Measurements from ENCODE around the gene TPP1. TPM values are rescaled to one million over a fixed set of nuclear protein-coding genes. Genes with fewer than 3 reads are reported as not detected.

The TPP1 gene
- 113 and 122 TPM in 2 replicates for total RNA-seq (2013; cell fraction: nucleolus; rRNA removed)
- 12.8 and 14.8 TPM in 2 replicates for total RNA-seq (2014; rRNA removed)
- total RNA-seq (2014; rRNA removed; fragmentation: Illumina TruSeq; extraction: Trizol) = 7.7 and 9.3 TPM in 2 replicates
- total RNA-seq (2021) = 35.0 and 49.2 TPM in 2 replicates
- 79.8 TPM for polyA plus RNA-seq (2011; ENCODE audit: low read depth)
- 51.8 and 64.6 TPM in 2 replicates for polyA plus RNA-seq (2011; rRNA removed)
- polyA plus RNA-seq (2011; cell fraction: cytosol; rRNA removed) = 41.7 and 60.9 TPM in 2 replicates
- 249 and 317 TPM in 2 replicates for polyA plus RNA-seq (2011; cell fraction: nucleus; rRNA removed)
- polyA plus RNA-seq (2012) = 59.6 and 62.7 TPM in 2 replicates
- 58.9 and 71.1 TPM in 2 replicates for polyA plus RNA-seq (2014; fragmentation: Illumina TruSeq; extraction: Trizol)
- 10 to 100 TPM in 1 of 2 experiments, 1 to 10 TPM in 1; 7.5 to 14.4 TPM for polyA plus RNA-seq (2014; fragmentation: Nextera tagmentation; extraction: Ambion mirVana)
- polyA plus RNA-seq (2014; rRNA removed) = 45.0 and 50.3 TPM in 2 replicates
- 10 to 100 TPM; 38.0 to 38.6 TPM for polyA plus RNA-seq (2016; fragmentation: Nextera tagmentation; extraction: Ambion mirVana)
- polyA minus RNA-seq (2011; rRNA and poly(A)+ RNA removed) = 42.7 and 57.7 TPM in 2 replicates
- polyA minus RNA-seq (2011; cell fraction: cytosol; rRNA and poly(A)+ RNA removed) = 12.2 and 21.0 TPM in 2 replicates
- polyA minus RNA-seq (2011; cell fraction: nucleus; rRNA and poly(A)+ RNA removed) = 43.4 and 44.5 TPM in 2 replicates
- percentile 86 among the genes with signal in this experiment for Bru-seq, nascent RNA
- BruChase-seq, experiment 1, labeled RNA remaining after a 6-hour chase = percentile 93 among the genes with signal in this experiment
- percentile 88 among the genes with signal in this experiment for BruChase-seq, experiment 2, labeled RNA remaining after a 2-hour chase
- long read RNA-seq, experiment 1, transcript TPP1-201 (13 exons, 3,560 nt) = major isoform, 6 of 10 reads
- long read RNA-seq, experiment 1, partial matches to known transcripts = 0 of 10 reads
- long read RNA-seq, experiment 1, other reads (novel, unspliced or antisense) = 2 of 10 reads
- long read RNA-seq, experiment 2, partial matches to known transcripts = 3 of 4 reads
- long read RNA-seq, experiment 2, other reads (novel, unspliced or antisense) = 1 of 4 reads

GRCh38 chr11:6619004-6619745, at the start of gene TPP1:
TPP1 (minus strand) TSS chr11:6619422; CDS start chr11:6619400, 22 bp downstream.
- under 1% methylated on average over 16 of the region's 16 CpGs for WGBS (ENCODE audit: insufficient coverage, insufficient replicate concordance, low lambda C conversion rate, missing lambda C conversion rate)
- Histone ChIP-seq H3K79me2 (ENCODE audit: control insufficient read depth, insufficient read depth, low read length) (peaks cover 12% of the 10 kb centered on the region), H3K4me2 (ENCODE audit: control insufficient read depth, insufficient read depth) (peak within 1 kb of the TSS; percentile 92), H3K27ac (ENCODE audit: control insufficient read depth, insufficient read depth) (peak within 1 kb of the TSS; percentile 90), H3K9me3 (replicated peaks; ENCODE audit: control insufficient read depth, insufficient read depth, low read length) (no peaks in the 10 kb centered on the region), H3K9ac (ENCODE audit: control insufficient read depth, insufficient read depth, low read length) (peak within 1 kb of the TSS; percentile 95), H3K27me3 (replicated peaks in 1 of 2; ENCODE audit: control insufficient read depth in 2 of 2, insufficient read depth in 2 of 2, low read length in 1 of 2) (no peaks in the 10 kb centered on the region), H3K4me1 (ENCODE audit: control insufficient read depth, insufficient read depth, low read length) (peaks cover 5% of the 10 kb centered on the region), H3K36me3 (ENCODE audit: control insufficient read depth in 2 of 2, insufficient read depth in 2 of 2, low read length in 1 of 2) (peaks cover 0 to 4% of the 10 kb centered on the region in 2 experiments; a peak in 1 of 4 replicates), H3K4me3 (peak within 1 kb of the TSS; percentile 95), H4K20me1 (ENCODE audit: control insufficient read depth, insufficient read depth) (no peaks in the 10 kb centered on the region), H2AFZ (ENCODE audit: control insufficient read depth, low read depth, low read length) (peak within 1 kb of the TSS; percentile 95)
- peak; percentile 93 for DNase-seq (ENCODE audit: low read depth, low spot score)
- ChIA-PET POLR2A (interaction anchor here (0.8 to 9.1 kb wide), 19 partner anchors 8 to 930 kb away, joined by 3 to 85 read pairs (median 4); partner anchors contain the start of genes ARFIP2, ILK, MRPL17 and SMPD1), SMC1A (ENCODE audit: uncharacterized antibody, unreplicated experiment) (interaction anchor here (0.8 to 3.5 kb wide), 17 partner anchors 8 to 234 kb away, joined by 3 to 34 read pairs (median 4); partner anchors contain the start of genes ILK and MRPL17), CTCF (interaction anchor here (0.8 to 3.5 kb wide), 19 partner anchors 8 to 240 kb away, joined by 3 to 27 read pairs (median 4); partner anchors contain the start of genes ILK and MRPL17), RAD21 (ENCODE audit: unreplicated experiment) (interaction anchor here (0.8 to 4.3 kb wide), 18 partner anchors 9 to 240 kb away, joined by 3 to 55 read pairs (median 5); partner anchors contain the start of genes ARFIP2, ILK, MRPL17 and RRP8)
- BruUV-seq (replicated peaks) = TSS peak; percentile 75
- ATAC-seq = peak; percentile 98
- in situ Hi-C loops (cut with MboI) = loop anchor here (10.0 kb wide), 1 partner anchor 906 kb away; no protein-coding TSS in a partner anchor
- intact Hi-C loops (cut with micrococcal nuclease; ENCODE audit: unreplicated experiment) = loop anchor here (2.0 to 10.0 kb wide), 2 partner anchors 50 to 906 kb away; no protein-coding TSS in a partner anchor
- FAIRE-seq = peak; percentile 99
- TF ChIP-seq CHD2 (IDR thresholded peaks at IDR 0.05; ENCODE audit: borderline replicate concordance, low read depth, low read length) = peak; percentile 34; the same call in 1 of the 2 replicates
- TF ChIP-seq SMC3 (IDR thresholded peaks at IDR 0.05; ENCODE audit: borderline replicate concordance, low read length) = 0 out of 2 replicates have a peak, but pooled peaks have one; percentile 5
- peak; percentile 12 to 43; a peak in 2 of 4 replicates for TF ChIP-seq EP300 (IDR thresholded peaks at IDR 0.05; ENCODE audit: borderline replicate concordance in 1 of 2, control insufficient read depth in 1 of 2, low read depth in 2 of 2, low read length in 2 of 2)
- no peak for TF ChIP-seq ESRRA (IDR thresholded peaks at IDR 0.05; ENCODE audit: low read length)
- peak; percentile 88 for TF ChIP-seq FOS (IDR thresholded peaks at IDR 0.05; ENCODE audit: borderline replicate concordance, extremely low read depth, insufficient read length)
- TF ChIP-seq NFXL1 (IDR thresholded peaks at IDR 0.05; ENCODE audit: borderline replicate concordance) = no peak
- no peak for TF ChIP-seq BCL3 (IDR thresholded peaks at IDR 0.05; ENCODE audit: borderline replicate concordance, insufficient read depth, low read depth, low read length, poor library complexity, severe bottlenecking)
- TF ChIP-seq ELK1 (IDR thresholded peaks at IDR 0.05; ENCODE audit: low read depth, low read length) = peak; percentile 66; the same call in 1 of the 2 replicates
- TF ChIP-seq E4F1 (IDR thresholded peaks at IDR 0.05; ENCODE audit: borderline replicate concordance, partially characterized antibody) = no peak

All from GM12878 (cell line).